Right lobe of liver (tissue), 6 donors: Measurements from ENCODE around the gene TBC1D20. TPM values are rescaled to one million over a fixed set of nuclear protein-coding genes. Genes with fewer than 3 reads are reported as not detected.

Experiments
- ATAC-seq, 4 donors: fragments of 200-7000 bp; cut with Tn5 transposase; one replicate each; pipeline ENCODE4 v1.9.1; 2020; ENCODE audit warnings: mild to moderate bottlenecking in 4 of 4, moderate library complexity in 4 of 4
- DNase-seq, 3 donors: peaks; one replicate each; pipeline ENCODE4 v3.0.0-alpha.2; 2020
- H3K27ac ChIP-seq, 3 donors: fragments of 200-600 bp; one replicate each; pipeline ENCODE4 v1.8.0; 2022
- H3K27me3 ChIP-seq, 2 donors: fragments of 200-600 bp; one replicate each; pipeline ENCODE4 v1.8.0; 2022
- H3K36me3 ChIP-seq, 4 donors: fragments of 200-600 bp; sonication (generic) in 1 of 4; one replicate each; pipeline versions ENCODE4 v1.5.1 to v1.8.0; 2017 to 2022; ENCODE audit warnings: control low read depth in 1 of 4
- H3K4me1 ChIP-seq, 4 donors: fragments of 200-600 bp; sonication (generic) in 1 of 4; one replicate each; pipeline versions ENCODE4 v1.5.1 to v1.8.0; 2017 to 2022; ENCODE audit warnings: control low read depth in 1 of 4
- H3K4me3 ChIP-seq, 3 donors: fragments of 200-600 bp; one replicate each; pipeline ENCODE4 v1.8.0; 2022
- H3K9me3 ChIP-seq, 4 donors: fragments of 200-600 bp; sonication (generic) in 1 of 4; one replicate each; pipeline versions ENCODE4 v1.5.1 to v1.8.0; 2017 to 2022; ENCODE audit warnings: control low read depth in 1 of 4
- POLR2A ChIP-seq: fragments of 450-650 bp; IDR thresholded peaks from one replicate; pipeline ENCODE4 v1.6.1; 2017; ENCODE audit warnings: antibody characterized with exemption, mild to moderate bottlenecking
- WGBS: methylation state at CpG from one replicate; pipeline ENCODE4 v1.1.6; 2018; ENCODE audit warnings: low coverage, low lambda C conversion rate; ENCODE audit not compliant: insufficient coverage; ENCODE audit errors: missing lambda C conversion rate; 5-methylcytosine and 5-hydroxymethylcytosine counted together
- intact Hi-C, 2 donors: fragments of 100-400 bp; cut with DNase I; formaldehyde crosslinking; loops; one replicate each; pipeline versions ENCODE4 v1.11.2 to v1.14.1; 2022
- total RNA-seq, 6 experiments: library from RNA; depleted of rRNA in 2 of 6; stranded (reverse); fragments of >200 nt in 2 of 6; fragmentation: NEBNext Ultra II Directional in 3 of 6; extraction: Animal tissue kit (Norgen Biotek cat#: 25700) in 3 of 6; gene quantifications; one replicate each; pipeline versions ENCODE4 v1.1.0 to v1.2.4, GENCODE V29; 2016 to 2023
- TF ChIP-seq, protein P1 (sequence below), 4 donors: fragments of 200-600 bp in 3 of 4; fragments of 450-650 bp in 1 of 4; IDR thresholded peaks; one replicate each; pipeline versions ENCODE4 v1.5.1 to v1.8.0; 2016 to 2022; ENCODE audit warnings: antibody characterized with exemption in 4 of 4, mild to moderate bottlenecking in 2 of 4
- donor health status: DM: no; HTN: yes; CAD: no.
- donor health status: DM: no; HTN: no; CAD: no.
- donor health status: DM: no; HTN: no; CAD: no.
- donor health status: DM: no; HTN: yes; CAD: no.
- donor health status: DM: no; HTN: yes; CAD: no.

The TBC1D20 gene
- total RNA-seq, 6 experiments from 2014 or later = 10.8 to 21.4 (median 13.9) TPM

DNA sequence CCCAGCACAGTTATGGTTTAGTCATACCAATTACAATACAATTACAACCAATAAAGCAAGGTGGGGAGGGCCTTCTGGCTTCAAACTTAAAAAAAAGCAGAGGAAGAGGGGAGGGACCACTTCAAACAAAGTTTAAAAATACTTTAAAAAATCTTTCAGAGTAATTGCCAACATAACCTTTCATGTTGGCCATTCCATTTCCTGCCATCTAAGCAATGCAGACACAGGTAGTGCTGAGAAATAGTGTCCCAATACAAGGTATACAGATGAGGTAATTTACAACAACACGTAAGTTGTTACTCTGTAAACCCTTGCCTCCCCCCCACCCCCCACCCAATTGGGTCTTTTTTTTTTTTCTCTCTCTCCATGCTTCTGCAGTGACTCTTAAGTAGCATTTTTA lies 18.8 kb upstream of the TBC1D20 start:
- Histone ChIP-seq H3K4me1 (peaks cover 0 to 25% (median 0%) of the 10 kb centered on the region in 4 donors), H3K27ac (no peak overlapping the region), H3K27me3 (no peaks in the 10 kb centered on the region), H3K36me3 (peaks cover 0 to 20% (median 9%) of the 10 kb centered on the region in 4 donors), H3K4me3 (no peak overlapping the region), H3K9me3 (no peaks in the 10 kb centered on the region)
- no peak for ATAC-seq
- no peak for TF ChIP-seq POLR2A
- TF ChIP-seq, protein P1, sequence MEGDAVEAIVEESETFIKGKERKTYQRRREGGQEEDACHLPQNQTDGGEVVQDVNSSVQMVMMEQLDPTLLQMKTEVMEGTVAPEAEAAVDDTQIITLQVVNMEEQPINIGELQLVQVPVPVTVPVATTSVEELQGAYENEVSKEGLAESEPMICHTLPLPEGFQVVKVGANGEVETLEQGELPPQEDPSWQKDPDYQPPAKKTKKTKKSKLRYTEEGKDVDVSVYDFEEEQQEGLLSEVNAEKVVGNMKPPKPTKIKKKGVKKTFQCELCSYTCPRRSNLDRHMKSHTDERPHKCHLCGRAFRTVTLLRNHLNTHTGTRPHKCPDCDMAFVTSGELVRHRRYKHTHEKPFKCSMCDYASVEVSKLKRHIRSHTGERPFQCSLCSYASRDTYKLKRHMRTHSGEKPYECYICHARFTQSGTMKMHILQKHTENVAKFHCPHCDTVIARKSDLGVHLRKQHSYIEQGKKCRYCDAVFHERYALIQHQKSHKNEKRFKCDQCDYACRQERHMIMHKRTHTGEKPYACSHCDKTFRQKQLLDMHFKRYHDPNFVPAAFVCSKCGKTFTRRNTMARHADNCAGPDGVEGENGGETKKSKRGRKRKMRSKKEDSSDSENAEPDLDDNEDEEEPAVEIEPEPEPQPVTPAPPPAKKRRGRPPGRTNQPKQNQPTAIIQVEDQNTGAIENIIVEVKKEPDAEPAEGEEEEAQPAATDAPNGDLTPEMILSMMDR (IDR thresholded peaks at IDR 0.05) = no peak
- no peak for DNase-seq
- intact Hi-C loops = loop anchor here in 1 of 2 donors (10.0 kb wide), 1 partner anchor 126 kb away; no protein-coding TSS in a partner anchor
- 100% methylated on average over 1 of the region's 1 CpG for WGBS

DNA sequence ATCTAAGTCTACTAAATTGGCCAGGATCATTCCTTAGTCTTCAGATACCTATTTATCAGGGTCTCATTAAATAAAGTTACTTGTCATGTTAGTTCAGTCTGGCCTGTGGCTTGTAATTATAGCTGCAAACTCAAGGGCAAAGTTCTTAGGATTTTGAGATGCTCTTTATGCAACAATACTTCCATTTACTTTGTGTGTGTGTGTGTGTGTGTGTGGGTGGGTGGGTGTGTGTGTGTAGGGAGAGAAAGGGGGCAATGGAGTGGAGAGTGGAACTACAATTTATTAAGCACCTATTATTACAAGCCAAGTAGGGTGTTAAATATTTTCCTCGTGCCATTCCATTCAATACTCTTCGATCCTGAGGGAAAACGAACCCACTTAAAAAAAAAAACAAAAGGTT lies 17.7 kb upstream of the TBC1D20 start:
- TF ChIP-seq, protein P1 (IDR thresholded peaks at IDR 0.05) = no peak
- no peak for TF ChIP-seq POLR2A
- intact Hi-C loops = loop anchor here in 1 of 2 donors (10.0 kb wide), 1 partner anchor 125 kb away; no protein-coding TSS in a partner anchor
- H3K36me3 ChIP-seq = peaks cover 0 to 9% (median 4%) of the 10 kb centered on the region in 4 donors
- DNase-seq (no peak), ATAC-seq (no peak)
- H3K9me3 ChIP-seq = no peaks in the 10 kb centered on the region
- H3K27ac ChIP-seq = no peak overlapping the region
- H3K27me3 ChIP-seq = no peaks in the 10 kb centered on the region
- H3K4me3 ChIP-seq = no peak overlapping the region
- WGBS = 16% methylated on average over 3 of the region's 3 CpGs
- H3K4me1 ChIP-seq = peaks cover 0 to 25% (median 0%) of the 10 kb centered on the region in 4 donors

DNA sequence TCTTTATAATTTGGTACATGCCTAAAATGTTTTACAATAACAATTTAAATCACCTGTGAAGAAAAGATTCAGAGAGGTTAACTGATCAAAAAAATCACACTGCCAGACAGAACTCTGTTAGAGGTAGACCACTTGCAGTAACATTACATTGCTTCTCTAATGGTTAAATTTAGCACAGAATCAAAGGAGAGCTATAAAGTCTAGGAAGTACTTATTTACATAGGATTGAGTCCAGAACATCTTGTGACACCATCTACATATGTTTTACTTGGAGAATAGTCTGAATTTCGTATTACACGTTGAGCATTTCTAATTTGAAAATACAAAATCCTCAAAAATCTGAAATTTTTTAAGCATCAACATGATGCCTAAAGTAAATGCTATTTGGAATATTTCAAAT lies 17.2 kb upstream of the TBC1D20 start:
- no peak overlapping the region for H3K4me3 ChIP-seq
- ATAC-seq = no peak
- peaks cover 0 to 9% (median 4%) of the 10 kb centered on the region in 4 donors for H3K36me3 ChIP-seq
- no peak for DNase-seq
- no peaks in the 10 kb centered on the region for H3K27me3 ChIP-seq
- H3K4me1 ChIP-seq = peaks cover 0 to 21% (median 0%) of the 10 kb centered on the region in 4 donors
- 23% methylated on average over 2 of the region's 2 CpGs for WGBS
- intact Hi-C loops = no loop called here
- TF ChIP-seq, protein P1 (IDR thresholded peaks at IDR 0.05) = no peak
- no peak for TF ChIP-seq POLR2A
- H3K9me3 ChIP-seq = no peaks in the 10 kb centered on the region
- H3K27ac ChIP-seq = no peak overlapping the region

DNA sequence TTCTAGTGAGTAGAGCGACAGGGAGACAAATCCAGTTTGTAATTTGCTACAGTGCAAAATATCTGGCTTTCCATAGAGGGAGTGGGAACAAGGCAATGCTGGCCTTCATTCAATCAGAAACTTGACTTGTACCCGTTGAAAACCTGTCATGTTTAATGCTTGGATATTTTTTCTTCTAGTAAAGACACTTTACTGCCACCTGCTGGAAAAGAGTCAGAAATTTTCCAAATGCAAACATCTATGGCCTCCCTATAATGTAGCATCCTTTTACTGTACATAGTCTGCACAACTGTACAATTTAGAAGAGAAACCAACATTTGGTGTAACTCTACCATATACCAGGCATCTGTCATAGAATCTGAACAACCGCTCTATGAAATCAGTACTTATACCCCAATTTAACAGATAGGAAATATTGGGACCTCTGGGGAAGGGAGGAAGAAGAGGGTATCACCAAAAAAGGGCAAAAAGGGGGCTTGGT lies 16.7 kb upstream of the TBC1D20 start:
- no peak overlapping the region for H3K27ac ChIP-seq
- peaks cover 0 to 9% (median 4%) of the 10 kb centered on the region in 4 donors for H3K36me3 ChIP-seq
- TF ChIP-seq, protein P1 (IDR thresholded peaks at IDR 0.05) = peak; percentile 55 to 69 (median 63)
- TF ChIP-seq POLR2A = no peak
- H3K4me1 ChIP-seq = peaks cover 0 to 16% (median 0%) of the 10 kb centered on the region in 4 donors
- H3K27me3 ChIP-seq = no peaks in the 10 kb centered on the region
- DNase-seq = no peak
- intact Hi-C loops = no loop called here
- WGBS = 39% methylated on average over 3 of the region's 3 CpGs
- H3K9me3 ChIP-seq = no peaks in the 10 kb centered on the region
- H3K4me3 ChIP-seq = no peak overlapping the region
- peak; percentile 64 to 79 (median 72) for ATAC-seq
